Measurements from ENCODE around the gene TRIM26. TPM values are rescaled to one million over a fixed set of nuclear protein-coding genes. Genes with fewer than 3 reads are reported as not detected.
A peak's percentile ranks its signal among the peaks of the same experiment; 100 is the strongest.

TRIM26 gene
- total RNA-seq, 2 experiments from 2014 or later: 43.4 to 45.0 TPM

DNA sequence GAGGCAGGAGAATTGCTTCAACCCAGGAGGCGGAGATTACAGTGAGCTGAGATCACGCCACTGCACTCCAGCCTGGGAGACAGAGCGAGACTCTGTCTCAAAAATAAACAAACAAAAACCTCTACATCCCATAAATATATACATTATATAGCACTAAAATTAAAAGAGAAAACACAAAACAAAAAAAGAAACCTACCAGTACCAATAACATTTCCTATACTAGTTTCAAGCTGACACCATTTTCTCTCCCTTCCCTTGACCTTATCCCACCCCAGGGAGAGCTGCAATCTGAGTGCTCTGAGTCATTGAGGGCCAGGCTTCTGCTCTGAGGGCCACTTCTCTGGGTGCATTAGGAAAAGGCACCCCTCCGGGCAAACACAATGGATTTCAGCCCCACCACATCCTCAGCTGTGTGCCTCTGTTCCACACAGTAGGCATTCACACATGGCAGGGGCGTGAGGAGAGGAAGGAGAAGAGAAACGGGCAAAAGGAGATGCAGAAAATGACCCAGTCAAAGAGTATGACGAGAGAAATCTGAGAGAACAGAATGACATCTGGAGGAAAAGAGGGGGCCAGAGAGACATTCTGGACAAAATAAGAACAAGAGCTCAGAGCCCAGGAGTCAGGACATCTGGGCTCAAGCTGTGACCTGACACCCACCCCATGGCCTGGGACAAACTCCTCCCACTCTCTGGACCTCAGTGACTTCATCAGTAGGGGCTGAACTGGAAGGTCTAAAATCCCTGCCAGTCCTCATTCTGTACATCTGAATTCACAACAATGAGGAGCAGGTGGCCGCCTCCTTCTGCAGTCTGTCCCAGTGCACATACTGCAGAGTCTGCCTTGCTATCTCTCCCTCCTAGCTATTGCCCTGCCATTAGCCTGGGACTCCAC is 18.2 kb downstream of the TRIM26 start:
- H3K27me3 Mint-ChIP-seq: no peaks in the 10 kb centered on the region
- ATAC-seq: no peak
- H3K27ac Mint-ChIP-seq: peak overlapping the region; percentile 28
- intact Hi-C loops (cut with micrococcal nuclease): no loop called here
- TF ChIP-seq, protein P1, sequence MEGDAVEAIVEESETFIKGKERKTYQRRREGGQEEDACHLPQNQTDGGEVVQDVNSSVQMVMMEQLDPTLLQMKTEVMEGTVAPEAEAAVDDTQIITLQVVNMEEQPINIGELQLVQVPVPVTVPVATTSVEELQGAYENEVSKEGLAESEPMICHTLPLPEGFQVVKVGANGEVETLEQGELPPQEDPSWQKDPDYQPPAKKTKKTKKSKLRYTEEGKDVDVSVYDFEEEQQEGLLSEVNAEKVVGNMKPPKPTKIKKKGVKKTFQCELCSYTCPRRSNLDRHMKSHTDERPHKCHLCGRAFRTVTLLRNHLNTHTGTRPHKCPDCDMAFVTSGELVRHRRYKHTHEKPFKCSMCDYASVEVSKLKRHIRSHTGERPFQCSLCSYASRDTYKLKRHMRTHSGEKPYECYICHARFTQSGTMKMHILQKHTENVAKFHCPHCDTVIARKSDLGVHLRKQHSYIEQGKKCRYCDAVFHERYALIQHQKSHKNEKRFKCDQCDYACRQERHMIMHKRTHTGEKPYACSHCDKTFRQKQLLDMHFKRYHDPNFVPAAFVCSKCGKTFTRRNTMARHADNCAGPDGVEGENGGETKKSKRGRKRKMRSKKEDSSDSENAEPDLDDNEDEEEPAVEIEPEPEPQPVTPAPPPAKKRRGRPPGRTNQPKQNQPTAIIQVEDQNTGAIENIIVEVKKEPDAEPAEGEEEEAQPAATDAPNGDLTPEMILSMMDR (IDR thresholded peaks at IDR 0.05): no peak
- POLR2A ChIA-PET: interaction anchor here (0.6 to 4.4 kb wide), 5 partner anchors 9 to 601 kb away, joined by 3 to 31 read pairs (median 3); partner anchors contain the start of gene TRIM26
- no peak overlapping the region for H3K4me3 Mint-ChIP-seq
- peaks cover 38% of the 10 kb centered on the region for H3K36me3 Mint-ChIP-seq (ENCODE audit: low read depth)
- H3K9me3 Mint-ChIP-seq: no peaks in the 10 kb centered on the region
- H3K4me1 Mint-ChIP-seq (ENCODE audit: low read depth): peaks cover 3% of the 10 kb centered on the region
- no peak for DNase-seq
- CTCF ChIA-PET: interaction anchor here (0.7 to 1.4 kb wide), 3 partner anchors 14 to 91 kb away, joined by 3 read pairs; no protein-coding TSS in a partner anchor

DNA sequence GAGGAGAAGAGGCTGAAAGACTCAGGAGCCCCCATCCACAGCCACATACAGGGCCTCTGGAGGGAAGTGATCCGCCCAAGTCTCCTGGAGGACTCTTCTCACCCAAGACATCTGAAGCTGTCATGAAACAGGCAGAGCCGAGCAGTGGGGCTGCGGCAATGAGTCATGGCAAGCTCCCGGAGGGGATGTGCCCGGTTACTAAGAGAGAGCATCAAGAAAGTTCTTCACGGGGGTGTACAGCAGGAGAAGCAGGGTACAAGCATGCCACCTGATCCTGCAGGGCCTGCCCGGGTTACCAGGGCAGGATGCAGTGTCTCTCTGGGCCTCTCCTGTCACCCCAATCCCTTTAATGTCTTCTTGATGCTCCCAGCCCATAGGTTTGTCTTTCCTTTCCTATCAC is 21.1 kb downstream of the TRIM26 start:
- H3K36me3 Mint-ChIP-seq (ENCODE audit: low read depth): peaks cover 44% of the 10 kb centered on the region
- H3K4me3 Mint-ChIP-seq: no peak overlapping the region
- TF ChIP-seq, protein P1 (IDR thresholded peaks at IDR 0.05): no peak
- no peak for DNase-seq
- intact Hi-C loops (cut with micrococcal nuclease): no loop called here
- no peaks in the 10 kb centered on the region for H3K9me3 Mint-ChIP-seq
- ChIA-PET POLR2A (interaction anchor here (1.1 kb wide), 1 partner anchor 95 kb away, joined by 3 read pairs; no protein-coding TSS in a partner anchor), CTCF (no interaction called here)
- no peak overlapping the region for H3K27ac Mint-ChIP-seq
- peaks cover 3% of the 10 kb centered on the region for H3K4me1 Mint-ChIP-seq (ENCODE audit: low read depth)
- H3K27me3 Mint-ChIP-seq: no peaks in the 10 kb centered on the region
- ATAC-seq: no peak

DNA sequence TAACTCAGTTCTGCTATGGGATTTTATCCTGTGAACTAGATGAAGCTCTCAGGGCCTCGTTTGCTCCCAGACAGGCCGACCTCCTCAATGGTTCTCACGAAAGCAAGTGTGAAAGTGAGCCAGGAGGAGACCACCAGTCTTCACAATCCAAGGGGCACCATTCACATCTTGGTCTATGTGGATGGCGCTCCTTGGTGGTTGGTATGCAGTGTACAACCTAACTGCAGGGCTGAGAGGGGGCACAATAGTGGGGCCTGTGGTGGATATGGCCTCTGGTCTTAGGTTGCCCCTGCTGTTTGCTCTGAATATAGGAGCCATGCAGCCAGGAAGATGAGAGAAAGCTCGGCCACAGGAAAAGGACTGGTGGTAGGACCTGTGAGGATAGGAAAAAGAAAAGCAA is 24.7 kb downstream of the TRIM26 start:
- Mint-ChIP-seq H3K4me3 (no peak overlapping the region), H3K9me3 (no peaks in the 10 kb centered on the region), H3K27me3 (no peaks in the 10 kb centered on the region), H3K27ac (no peak overlapping the region), H3K4me1 (ENCODE audit: low read depth) (no peaks in the 10 kb centered on the region), H3K36me3 (ENCODE audit: low read depth) (peaks cover 45% of the 10 kb centered on the region)
- DNase-seq (no peak), ATAC-seq (no peak)
- intact Hi-C loops (cut with micrococcal nuclease): no loop called here
- CTCF ChIA-PET: interaction anchor here (1.1 to 1.4 kb wide), 2 partner anchors 20 to 57 kb away, joined by 3 to 5 read pairs; no protein-coding TSS in a partner anchor
- TF ChIP-seq, protein P1 (IDR thresholded peaks at IDR 0.05): no peak
- POLR2A ChIA-PET: interaction anchor here (1.1 to 1.5 kb wide), 2 partner anchors 13 to 19 kb away, joined by 3 to 4 read pairs; no protein-coding TSS in a partner anchor

DNA sequence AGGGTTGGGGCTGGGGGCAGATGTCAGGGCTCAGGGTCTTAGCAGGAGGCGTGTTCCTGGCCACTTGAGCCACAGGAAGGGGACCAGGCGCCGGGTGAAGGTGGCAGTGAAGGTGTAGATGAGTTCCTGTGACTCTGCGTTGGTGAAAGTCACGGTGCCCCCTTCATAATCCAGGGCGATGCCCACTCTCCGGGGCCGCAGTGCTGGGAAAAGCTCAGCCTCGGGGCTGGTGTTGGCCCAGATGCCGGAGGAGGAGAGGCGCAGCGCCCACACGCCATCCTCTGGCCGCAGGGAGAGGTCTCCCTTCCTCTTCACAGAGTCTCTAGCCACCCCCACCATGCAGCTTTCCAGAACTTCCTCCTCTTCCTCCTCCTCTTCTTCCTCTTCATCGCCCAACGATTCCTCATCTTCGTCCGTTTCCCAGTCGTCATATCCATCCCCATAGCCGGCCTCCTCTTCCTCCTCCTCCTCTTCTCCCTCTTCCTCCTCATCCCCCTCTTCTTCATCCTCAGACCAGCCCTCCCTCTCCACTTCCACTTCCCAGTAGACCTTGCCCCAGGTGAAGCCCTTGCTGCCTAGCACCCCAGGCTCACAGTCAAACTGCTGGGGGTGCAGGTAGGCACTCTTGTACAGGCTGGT is 27.2 kb downstream of the TRIM26 start:
- DNase-seq: no peak

More for the DNA sequence above, 27.2 kb downstream of the TRIM26 start:
- no peak for ATAC-seq
- no peaks in the 10 kb centered on the region for H3K9me3 Mint-ChIP-seq
- peaks cover 42% of the 10 kb centered on the region for H3K36me3 Mint-ChIP-seq (ENCODE audit: low read depth)
- H3K27me3 Mint-ChIP-seq: no peaks in the 10 kb centered on the region
- TF ChIP-seq, protein P1 (IDR thresholded peaks at IDR 0.05): no peak
- no peak overlapping the region for H3K4me3 Mint-ChIP-seq
- intact Hi-C loops (cut with micrococcal nuclease): no loop called here
- CTCF ChIA-PET: no interaction called here
- POLR2A ChIA-PET: no interaction called here
- H3K4me1 Mint-ChIP-seq (ENCODE audit: low read depth): no peaks in the 10 kb centered on the region
- no peak overlapping the region for H3K27ac Mint-ChIP-seq

Data from activated CD8-positive, alpha-beta T cell treated with anti-CD3 and anti-CD28 coated beads for 36 hours (primary cell).